ENCODE results near the gene MICAL2. TPM values are rescaled to one million over a fixed set of nuclear protein-coding genes. Genes with fewer than 3 reads are reported as not detected.

Gene MICAL2
- total RNA-seq, 1 experiment from 2014 or later: 37.4 TPM

DNA sequence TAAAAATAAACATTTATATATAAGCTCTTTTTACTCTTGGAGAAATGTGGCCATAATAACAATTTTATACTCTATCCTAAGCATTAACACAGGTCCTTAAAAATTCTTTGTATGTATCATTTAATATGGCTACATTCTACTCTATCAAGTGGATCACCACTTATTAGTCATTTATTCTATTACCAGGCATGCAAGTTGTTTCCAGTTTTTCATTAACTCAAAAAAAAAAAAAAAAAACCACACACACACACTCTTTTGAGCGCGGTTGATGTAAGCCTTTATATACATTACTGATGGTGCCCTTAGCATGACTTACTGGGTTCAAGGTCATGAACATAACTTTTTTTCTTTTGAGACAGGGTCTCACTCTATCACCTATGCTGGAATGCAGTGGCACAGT, 47.1 kb upstream of the MICAL2 start:
- ChIA-PET CTCF (interaction anchor here (0.9 to 1.1 kb wide), 3 partner anchors 10 to 218 kb away, joined by 3 to 4 read pairs (median 4); no protein-coding TSS in a partner anchor), RAD21 (ENCODE audit: low non-redundant PET in 1 of 2, low total read pairs in 2 of 2, uncharacterized antibody in 2 of 2, unreplicated experiment in 2 of 2) (interaction anchor here in 1 of 2 experiments (0.6 kb wide), 1 partner anchor 61 kb away, joined by 3 read pairs; no protein-coding TSS in a partner anchor), POLR2A (no interaction called here)
- Histone ChIP-seq H3K36me3 (ENCODE audit: control insufficient read depth in 1 of 2, insufficient read depth in 2 of 2, low read length in 2 of 2) (no peaks in the 10 kb centered on the region), H3K9me3 (ENCODE audit: control insufficient read depth in 1 of 2, insufficient read depth in 1 of 2, low read depth in 1 of 2, low read length in 2 of 2) (no peaks in the 10 kb centered on the region), H3K9me2 (ENCODE audit: insufficient read depth) (no peaks in the 10 kb centered on the region), H3K4me2 (ENCODE audit: low read length) (no peak overlapping the region), H3K9ac (ENCODE audit: low read length) (no peak overlapping the region), H4K20me1 (ENCODE audit: insufficient read depth) (no peaks in the 10 kb centered on the region), H3K4me1 (ENCODE audit: control insufficient read depth in 1 of 2, insufficient read depth in 2 of 2, low read length in 2 of 2) (peaks cover 31 to 42% of the 10 kb centered on the region in 2 experiments), H3K79me2 (ENCODE audit: insufficient read depth, low read length) (no peaks in the 10 kb centered on the region), H2AFZ (ENCODE audit: low read depth, low read length, poor library complexity, severe bottlenecking) (no peak overlapping the region), H3K27me3 (ENCODE audit: insufficient read depth, low read length) (no peaks in the 10 kb centered on the region), H3K27ac (ENCODE audit: low read depth, low read length) (no peak overlapping the region), H3K4me3 (replicated peaks in 1 of 2; ENCODE audit: low read depth in 1 of 2, low read length in 2 of 2) (no peak overlapping the region)
- intact Hi-C loops (cut with micrococcal nuclease): no loop called here
- no peak for ATAC-seq
- BruUV-seq (replicated peaks): no TSS peak
- no peak for TF ChIP-seq YY1 (IDR thresholded peaks at IDR 0.05; ENCODE audit: extremely low read depth, insufficient replicate concordance, low read depth, low read length)
- no peak for TF ChIP-seq SP1 (IDR thresholded peaks at IDR 0.05; ENCODE audit: low read depth)
- TF ChIP-seq, protein P1, sequence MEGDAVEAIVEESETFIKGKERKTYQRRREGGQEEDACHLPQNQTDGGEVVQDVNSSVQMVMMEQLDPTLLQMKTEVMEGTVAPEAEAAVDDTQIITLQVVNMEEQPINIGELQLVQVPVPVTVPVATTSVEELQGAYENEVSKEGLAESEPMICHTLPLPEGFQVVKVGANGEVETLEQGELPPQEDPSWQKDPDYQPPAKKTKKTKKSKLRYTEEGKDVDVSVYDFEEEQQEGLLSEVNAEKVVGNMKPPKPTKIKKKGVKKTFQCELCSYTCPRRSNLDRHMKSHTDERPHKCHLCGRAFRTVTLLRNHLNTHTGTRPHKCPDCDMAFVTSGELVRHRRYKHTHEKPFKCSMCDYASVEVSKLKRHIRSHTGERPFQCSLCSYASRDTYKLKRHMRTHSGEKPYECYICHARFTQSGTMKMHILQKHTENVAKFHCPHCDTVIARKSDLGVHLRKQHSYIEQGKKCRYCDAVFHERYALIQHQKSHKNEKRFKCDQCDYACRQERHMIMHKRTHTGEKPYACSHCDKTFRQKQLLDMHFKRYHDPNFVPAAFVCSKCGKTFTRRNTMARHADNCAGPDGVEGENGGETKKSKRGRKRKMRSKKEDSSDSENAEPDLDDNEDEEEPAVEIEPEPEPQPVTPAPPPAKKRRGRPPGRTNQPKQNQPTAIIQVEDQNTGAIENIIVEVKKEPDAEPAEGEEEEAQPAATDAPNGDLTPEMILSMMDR (IDR thresholded peaks at IDR 0.05 in 2 of 3, conservative IDR thresholded peaks at IDR 0.05 in 1 of 3; ENCODE audit: borderline replicate concordance in 1 of 3, insufficient read depth in 1 of 3, low read depth in 2 of 3, low read length in 2 of 3): no peak
- no peak for TF ChIP-seq ZFX (IDR thresholded peaks at IDR 0.05)
- TF ChIP-seq, protein P2, sequence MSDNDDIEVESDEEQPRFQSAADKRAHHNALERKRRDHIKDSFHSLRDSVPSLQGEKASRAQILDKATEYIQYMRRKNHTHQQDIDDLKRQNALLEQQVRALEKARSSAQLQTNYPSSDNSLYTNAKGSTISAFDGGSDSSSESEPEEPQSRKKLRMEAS (IDR thresholded peaks at IDR 0.05): no peak
- TF ChIP-seq EZH2 (IDR thresholded peaks at IDR 0.05): no peak
- no peak for TF ChIP-seq CEBPB (IDR thresholded peaks at IDR 0.05; ENCODE audit: low read depth)
- TF ChIP-seq RAD21 (IDR thresholded peaks at IDR 0.05; ENCODE audit: low read depth): no peak
- TF ChIP-seq FOSL1 (IDR thresholded peaks at IDR 0.05; ENCODE audit: low read depth): no peak
- TF ChIP-seq, protein P3, sequence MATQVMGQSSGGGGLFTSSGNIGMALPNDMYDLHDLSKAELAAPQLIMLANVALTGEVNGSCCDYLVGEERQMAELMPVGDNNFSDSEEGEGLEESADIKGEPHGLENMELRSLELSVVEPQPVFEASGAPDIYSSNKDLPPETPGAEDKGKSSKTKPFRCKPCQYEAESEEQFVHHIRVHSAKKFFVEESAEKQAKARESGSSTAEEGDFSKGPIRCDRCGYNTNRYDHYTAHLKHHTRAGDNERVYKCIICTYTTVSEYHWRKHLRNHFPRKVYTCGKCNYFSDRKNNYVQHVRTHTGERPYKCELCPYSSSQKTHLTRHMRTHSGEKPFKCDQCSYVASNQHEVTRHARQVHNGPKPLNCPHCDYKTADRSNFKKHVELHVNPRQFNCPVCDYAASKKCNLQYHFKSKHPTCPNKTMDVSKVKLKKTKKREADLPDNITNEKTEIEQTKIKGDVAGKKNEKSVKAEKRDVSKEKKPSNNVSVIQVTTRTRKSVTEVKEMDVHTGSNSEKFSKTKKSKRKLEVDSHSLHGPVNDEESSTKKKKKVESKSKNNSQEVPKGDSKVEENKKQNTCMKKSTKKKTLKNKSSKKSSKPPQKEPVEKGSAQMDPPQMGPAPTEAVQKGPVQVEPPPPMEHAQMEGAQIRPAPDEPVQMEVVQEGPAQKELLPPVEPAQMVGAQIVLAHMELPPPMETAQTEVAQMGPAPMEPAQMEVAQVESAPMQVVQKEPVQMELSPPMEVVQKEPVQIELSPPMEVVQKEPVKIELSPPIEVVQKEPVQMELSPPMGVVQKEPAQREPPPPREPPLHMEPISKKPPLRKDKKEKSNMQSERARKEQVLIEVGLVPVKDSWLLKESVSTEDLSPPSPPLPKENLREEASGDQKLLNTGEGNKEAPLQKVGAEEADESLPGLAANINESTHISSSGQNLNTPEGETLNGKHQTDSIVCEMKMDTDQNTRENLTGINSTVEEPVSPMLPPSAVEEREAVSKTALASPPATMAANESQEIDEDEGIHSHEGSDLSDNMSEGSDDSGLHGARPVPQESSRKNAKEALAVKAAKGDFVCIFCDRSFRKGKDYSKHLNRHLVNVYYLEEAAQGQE (IDR thresholded peaks at IDR 0.05; ENCODE audit: low read depth): no peak
- TF ChIP-seq POLR2AphosphoS5 (IDR thresholded peaks at IDR 0.05; ENCODE audit: low read depth, low read length): no peak
- no peak for TF ChIP-seq ELF1 (IDR thresholded peaks at IDR 0.05; ENCODE audit: borderline replicate concordance, low read depth)
- TF ChIP-seq POLR2A (IDR thresholded peaks at IDR 0.05; ENCODE audit: borderline replicate concordance, extremely low read depth, insufficient read depth, insufficient read length): no peak
- TF ChIP-seq SIN3A (IDR thresholded peaks at IDR 0.05; ENCODE audit: low read depth): no peak
- TF ChIP-seq SRF (IDR thresholded peaks at IDR 0.05; ENCODE audit: low read depth): no peak
- no peak for TF ChIP-seq TCF7L2 (IDR thresholded peaks at IDR 0.05; ENCODE audit: borderline replicate concordance, extremely low read depth, insufficient read depth, insufficient read length)
- TF ChIP-seq EZH2phosphoT487 (IDR thresholded peaks at IDR 0.05; ENCODE audit: borderline replicate concordance): no peak
- no peak for DNase-seq (ENCODE audit: low read depth, low spot score)

Data from HCT116 (cell line).